HepG2 (cell line): ENCODE measurements around the gene RUSF1. TPM values are rescaled to one million over a fixed set of nuclear protein-coding genes. Genes with fewer than 3 reads are reported as not detected.

ENCODE experiments used
- CHD4 ChIP-seq: fragments of 200-600 bp; sonication (generic); IDR thresholded peaks from 2 replicates; pipeline ENCODE4 v1.7.0; 2017; ENCODE audit warnings: mild to moderate bottlenecking, low read length, borderline replicate concordance
- KLF6 ChIP-seq: IDR thresholded peaks from 2 replicates; pipeline ENCODE4 v1.8.0; 2016; ENCODE audit warnings: missing biosample characterization, missing genetic modification reagents
- MED1 ChIP-seq: sonication (generic); formaldehyde crosslinking; IDR thresholded peaks from 2 replicates; pipeline ENCODE4 v1.4.0; 2020; ENCODE audit warnings: missing genetic modification reagents
- MTA3 ChIP-seq: sonication (generic); formaldehyde crosslinking; IDR thresholded peaks from 2 replicates; pipeline ENCODE4 v1.4.0; 2020; ENCODE audit warnings: missing genetic modification reagents
- MTF2 ChIP-seq: sonication (generic); formaldehyde crosslinking; IDR thresholded peaks from 2 replicates; pipeline ENCODE4 v1.5.0; 2020; ENCODE audit warnings: missing genetic modification reagents, borderline replicate concordance
- SUZ12 ChIP-seq: fragments of 150-350 bp; IDR thresholded peaks from 2 replicates; pipeline ENCODE4 v1.6.1; 2014; ENCODE audit warnings: low read depth, low read length
- ZBTB42 ChIP-seq: sonication (generic); formaldehyde crosslinking; IDR thresholded peaks from 2 replicates; pipeline ENCODE4 v1.5.0; 2020; ENCODE audit warnings: mild to moderate bottlenecking, missing genetic modification reagents
- ZNF30 ChIP-seq: sonication (generic); formaldehyde crosslinking; IDR thresholded peaks from 2 replicates; pipeline ENCODE4 v1.5.0; 2020; ENCODE audit warnings: mild to moderate bottlenecking, missing genetic modification reagents
- ZNF446 ChIP-seq: sonication (generic); formaldehyde crosslinking; IDR thresholded peaks from 2 replicates; pipeline ENCODE4 v1.5.0; 2020; ENCODE audit warnings: mild to moderate bottlenecking, missing genetic modification reagents
- ZNF598 ChIP-seq: sonication (generic); formaldehyde crosslinking; IDR thresholded peaks from 2 replicates; pipeline ENCODE4 v1.5.1; 2020; ENCODE audit warnings: mild to moderate bottlenecking, missing genetic modification reagents, borderline replicate concordance
- ZNF782 ChIP-seq: sonication (generic); formaldehyde crosslinking; IDR thresholded peaks from 2 replicates; pipeline ENCODE4 v1.4.0; 2020; ENCODE audit warnings: missing genetic modification reagents, mild to moderate bottlenecking, borderline replicate concordance
- ZSCAN9 ChIP-seq: IDR thresholded peaks from 2 replicates; pipeline ENCODE4 v1.6.1; 2016; ENCODE audit warnings: borderline replicate concordance
- polyA plus RNA-seq, 8 experiments: library from polyadenylated mRNA; depleted of rRNA in 3 of 8; stranded (reverse) in 7 of 8; unstranded in 1 of 8; fragments of >200 nt; fragmentation: Illumina TruSeq in 4 of 8; extraction: Trizol in 4 of 8; gene quantifications; 2 replicates each; pipeline versions ENCODE4 v1.2.1 to v1.2.3, GENCODE V29; 2011 to 2016; ENCODE audit warnings: low read depth in 4 of 8, missing spikeins in 1 of 8, mixed read lengths in 1 of 8; ENCODE audit not compliant: insufficient read depth in 1 of 8
- total RNA-seq, 5 experiments: library from RNA; depleted of rRNA; stranded (reverse); fragments of >200 nt; fragmentation: Illumina TruSeq; extraction: Trizol; gene quantifications; 2 replicates each; pipeline ENCODE4 v1.2.3, GENCODE V29; 2016; ENCODE audit warnings: low read depth in 1 of 5
- TF ChIP-seq, protein P1 (sequence below): sonication (generic); formaldehyde crosslinking; IDR thresholded peaks from 2 replicates; pipeline ENCODE4 v1.8.1; 2023; ENCODE audit warnings: missing genetic modification reagents, inconsistent platforms, borderline replicate concordance
- TF ChIP-seq, protein P2 (sequence below): sonication (generic); formaldehyde crosslinking; IDR thresholded peaks from 2 replicates; pipeline ENCODE4 v1.5.0; 2020; ENCODE audit warnings: mild to moderate bottlenecking, missing genetic modification reagents
- TF ChIP-seq, protein P3 (sequence below), 2 experiments: sonication (generic) in 1 of 2; formaldehyde crosslinking in 1 of 2; IDR thresholded peaks; 2 replicates each; pipeline versions ENCODE4 v1.4.0 to v1.6.1; 2016 to 2020; ENCODE audit warnings: borderline replicate concordance in 1 of 2, low read depth in 1 of 2, mild to moderate bottlenecking in 1 of 2, missing genetic modification reagents in 1 of 2
- TF ChIP-seq, protein P4 (sequence below): sonication (generic); formaldehyde crosslinking; IDR thresholded peaks from 2 replicates; pipeline ENCODE4 v1.8.1; 2023; ENCODE audit warnings: mild to moderate bottlenecking, missing genetic modification reagents, borderline replicate concordance
- TF ChIP-seq, protein P5 (sequence below): sonication (generic); formaldehyde crosslinking; IDR thresholded peaks from 2 replicates; pipeline ENCODE4 v1.4.0; 2020; ENCODE audit warnings: missing genetic modification reagents, mild to moderate bottlenecking, borderline replicate concordance

The RUSF1 gene
- total and polyA plus RNA-seq, 2 of the 13 experiments (the other 11 are each of a cell fraction or from before 2014, with no cell fraction given), result 40.8 to 50.2 TPM

DNA sequence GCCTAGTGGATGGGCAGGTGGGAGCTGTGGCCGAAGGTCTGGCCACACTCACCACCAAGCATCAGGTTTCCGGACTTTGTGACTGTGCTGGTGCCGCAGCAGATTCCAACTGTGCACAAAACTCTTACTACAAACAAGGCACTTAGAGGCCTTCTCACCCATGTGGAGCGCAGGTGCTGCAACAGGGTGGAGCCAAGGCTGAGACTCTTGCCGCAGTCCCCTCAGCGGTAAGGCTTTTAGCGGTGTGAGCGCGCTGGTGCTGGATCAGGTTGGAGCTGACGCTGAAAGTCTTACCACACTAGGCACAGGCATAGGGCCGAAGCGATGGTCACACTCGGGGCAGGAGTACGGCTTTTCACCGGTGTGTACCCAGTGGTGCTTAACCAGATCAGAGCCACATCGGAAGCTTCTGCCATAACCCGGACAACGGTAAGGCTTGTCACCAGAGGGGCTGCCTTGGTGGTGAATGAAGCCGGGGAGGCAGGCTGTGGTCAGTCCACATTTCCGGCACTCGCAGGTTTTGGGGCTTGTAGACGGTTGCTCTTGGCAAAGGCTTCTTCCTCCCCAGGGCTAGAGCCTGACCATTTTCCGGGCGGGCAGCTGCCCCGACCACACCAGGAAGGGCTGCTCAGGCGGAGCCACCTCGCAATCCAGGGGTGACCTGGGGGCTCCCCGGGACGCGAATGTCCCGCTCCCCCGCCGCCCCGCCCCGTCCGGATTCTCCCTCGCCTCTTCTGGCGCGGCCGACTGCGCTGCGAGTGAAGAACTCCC is 49.9 kb downstream of the RUSF1 start (continued):
- TF ChIP-seq, protein P1, sequence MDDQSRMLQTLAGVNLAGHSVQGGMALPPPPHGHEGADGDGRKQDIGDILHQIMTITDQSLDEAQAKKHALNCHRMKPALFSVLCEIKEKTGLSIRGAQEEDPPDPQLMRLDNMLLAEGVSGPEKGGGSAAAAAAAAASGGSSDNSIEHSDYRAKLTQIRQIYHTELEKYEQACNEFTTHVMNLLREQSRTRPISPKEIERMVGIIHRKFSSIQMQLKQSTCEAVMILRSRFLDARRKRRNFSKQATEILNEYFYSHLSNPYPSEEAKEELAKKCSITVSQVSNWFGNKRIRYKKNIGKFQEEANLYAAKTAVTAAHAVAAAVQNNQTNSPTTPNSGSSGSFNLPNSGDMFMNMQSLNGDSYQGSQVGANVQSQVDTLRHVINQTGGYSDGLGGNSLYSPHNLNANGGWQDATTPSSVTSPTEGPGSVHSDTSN (CRISPR knock-in tag), result no peak; the same call in 1 of the 2 replicates
- no peak for TF ChIP-seq ZNF30 (CRISPR knock-in tag)
- TF ChIP-seq ZNF598 (CRISPR knock-in tag), result peak; percentile 98
- TF ChIP-seq, protein P2, sequence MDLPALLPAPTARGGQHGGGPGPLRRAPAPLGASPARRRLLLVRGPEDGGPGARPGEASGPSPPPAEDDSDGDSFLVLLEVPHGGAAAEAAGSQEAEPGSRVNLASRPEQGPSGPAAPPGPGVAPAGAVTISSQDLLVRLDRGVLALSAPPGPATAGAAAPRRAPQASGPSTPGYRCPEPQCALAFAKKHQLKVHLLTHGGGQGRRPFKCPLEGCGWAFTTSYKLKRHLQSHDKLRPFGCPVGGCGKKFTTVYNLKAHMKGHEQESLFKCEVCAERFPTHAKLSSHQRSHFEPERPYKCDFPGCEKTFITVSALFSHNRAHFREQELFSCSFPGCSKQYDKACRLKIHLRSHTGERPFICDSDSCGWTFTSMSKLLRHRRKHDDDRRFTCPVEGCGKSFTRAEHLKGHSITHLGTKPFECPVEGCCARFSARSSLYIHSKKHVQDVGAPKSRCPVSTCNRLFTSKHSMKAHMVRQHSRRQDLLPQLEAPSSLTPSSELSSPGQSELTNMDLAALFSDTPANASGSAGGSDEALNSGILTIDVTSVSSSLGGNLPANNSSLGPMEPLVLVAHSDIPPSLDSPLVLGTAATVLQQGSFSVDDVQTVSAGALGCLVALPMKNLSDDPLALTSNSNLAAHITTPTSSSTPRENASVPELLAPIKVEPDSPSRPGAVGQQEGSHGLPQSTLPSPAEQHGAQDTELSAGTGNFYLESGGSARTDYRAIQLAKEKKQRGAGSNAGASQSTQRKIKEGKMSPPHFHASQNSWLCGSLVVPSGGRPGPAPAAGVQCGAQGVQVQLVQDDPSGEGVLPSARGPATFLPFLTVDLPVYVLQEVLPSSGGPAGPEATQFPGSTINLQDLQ (CRISPR knock-in tag), result no peak
- TF ChIP-seq ZNF782 (CRISPR knock-in tag), result peak; percentile 44; the same call in 1 of the 2 replicates
- no peak for TF ChIP-seq SUZ12
- peak; percentile 90 for TF ChIP-seq MED1 (CRISPR knock-in tag)
- TF ChIP-seq MTF2 (CRISPR knock-in tag), result no peak
- TF ChIP-seq, protein P3, sequence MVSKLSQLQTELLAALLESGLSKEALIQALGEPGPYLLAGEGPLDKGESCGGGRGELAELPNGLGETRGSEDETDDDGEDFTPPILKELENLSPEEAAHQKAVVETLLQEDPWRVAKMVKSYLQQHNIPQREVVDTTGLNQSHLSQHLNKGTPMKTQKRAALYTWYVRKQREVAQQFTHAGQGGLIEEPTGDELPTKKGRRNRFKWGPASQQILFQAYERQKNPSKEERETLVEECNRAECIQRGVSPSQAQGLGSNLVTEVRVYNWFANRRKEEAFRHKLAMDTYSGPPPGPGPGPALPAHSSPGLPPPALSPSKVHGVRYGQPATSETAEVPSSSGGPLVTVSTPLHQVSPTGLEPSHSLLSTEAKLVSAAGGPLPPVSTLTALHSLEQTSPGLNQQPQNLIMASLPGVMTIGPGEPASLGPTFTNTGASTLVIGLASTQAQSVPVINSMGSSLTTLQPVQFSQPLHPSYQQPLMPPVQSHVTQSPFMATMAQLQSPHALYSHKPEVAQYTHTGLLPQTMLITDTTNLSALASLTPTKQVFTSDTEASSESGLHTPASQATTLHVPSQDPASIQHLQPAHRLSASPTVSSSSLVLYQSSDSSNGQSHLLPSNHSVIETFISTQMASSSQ (IDR thresholded peaks at IDR 0.05; ENCODE audit: low read depth), result 0 out of 2 replicates have a peak, but pooled peaks have one; percentile 33
- TF ChIP-seq, protein P3 (CRISPR knock-in tag; IDR thresholded peaks at IDR 0.05; ENCODE audit: borderline replicate concordance), result peak; percentile 76; the same call in 1 of the 2 replicates
- TF ChIP-seq MTA3, result no peak
- TF ChIP-seq ZNF446 (CRISPR knock-in tag), result peak; percentile 78; the same call in 1 of the 2 replicates
- peak; percentile 97 for TF ChIP-seq ZSCAN9 (CRISPR knock-in tag)
- TF ChIP-seq, protein P4, sequence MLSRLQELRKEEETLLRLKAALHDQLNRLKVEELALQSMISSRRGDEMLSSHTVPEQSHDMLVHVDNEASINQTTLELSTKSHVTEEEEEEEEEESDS, result no peak
- TF ChIP-seq, protein P5, sequence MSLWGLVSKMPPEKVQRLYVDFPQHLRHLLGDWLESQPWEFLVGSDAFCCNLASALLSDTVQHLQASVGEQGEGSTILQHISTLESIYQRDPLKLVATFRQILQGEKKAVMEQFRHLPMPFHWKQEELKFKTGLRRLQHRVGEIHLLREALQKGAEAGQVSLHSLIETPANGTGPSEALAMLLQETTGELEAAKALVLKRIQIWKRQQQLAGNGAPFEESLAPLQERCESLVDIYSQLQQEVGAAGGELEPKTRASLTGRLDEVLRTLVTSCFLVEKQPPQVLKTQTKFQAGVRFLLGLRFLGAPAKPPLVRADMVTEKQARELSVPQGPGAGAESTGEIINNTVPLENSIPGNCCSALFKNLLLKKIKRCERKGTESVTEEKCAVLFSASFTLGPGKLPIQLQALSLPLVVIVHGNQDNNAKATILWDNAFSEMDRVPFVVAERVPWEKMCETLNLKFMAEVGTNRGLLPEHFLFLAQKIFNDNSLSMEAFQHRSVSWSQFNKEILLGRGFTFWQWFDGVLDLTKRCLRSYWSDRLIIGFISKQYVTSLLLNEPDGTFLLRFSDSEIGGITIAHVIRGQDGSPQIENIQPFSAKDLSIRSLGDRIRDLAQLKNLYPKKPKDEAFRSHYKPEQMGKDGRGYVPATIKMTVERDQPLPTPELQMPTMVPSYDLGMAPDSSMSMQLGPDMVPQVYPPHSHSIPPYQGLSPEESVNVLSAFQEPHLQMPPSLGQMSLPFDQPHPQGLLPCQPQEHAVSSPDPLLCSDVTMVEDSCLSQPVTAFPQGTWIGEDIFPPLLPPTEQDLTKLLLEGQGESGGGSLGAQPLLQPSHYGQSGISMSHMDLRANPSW (CRISPR knock-in tag), result peak; percentile 77; the same call in 1 of the 2 replicates
- TF ChIP-seq CHD4, result 0 out of 2 replicates have a peak, but pooled peaks have one; percentile 54
- no peak for TF ChIP-seq ZBTB42 (CRISPR knock-in tag)
- TF ChIP-seq KLF6 (CRISPR knock-in tag), result no peak
